ENCODE measurements around the gene IL1R1. TPM values are rescaled to one million over a fixed set of nuclear protein-coding genes. Genes with fewer than 3 reads are reported as not detected.

IL1R1 gene
- total RNA-seq, 1 experiment from 2014 or later = 23.5 TPM

GRCh38 chr2:102181919-102182635 is 39.5 kb downstream of the IL1R1 start:
- H3K9me3 Mint-ChIP-seq (ENCODE audit: unreplicated experiment) = no peaks in the 10 kb centered on the region
- H3K4me3 ChIP-seq (ENCODE audit: low read depth, low read length) = no peak overlapping the region
- no TSS peak for BruUV-seq (replicated peaks)
- no peaks in the 10 kb centered on the region for H3K4me1 Mint-ChIP-seq (ENCODE audit: low read depth, unreplicated experiment)
- no peaks in the 10 kb centered on the region for H3K9me3 ChIP-seq
- no peak overlapping the region for H3K4me3 Mint-ChIP-seq (ENCODE audit: unreplicated experiment)
- TF ChIP-seq CTCF (IDR thresholded peaks at IDR 0.05; ENCODE audit: insufficient read depth in 1 of 2, low read depth in 1 of 2, low read length in 1 of 2, severe bottlenecking in 1 of 2, unreplicated experiment in 1 of 2) = no peak
- 0 out of 2 replicates have a peak, but pooled peaks cover 4% of the 10 kb centered on the region for H3K4me1 ChIP-seq
- no peak for DNase-seq
- POLR2A ChIA-PET = no interaction called here
- no peaks in the 10 kb centered on the region for H3K36me3 Mint-ChIP-seq (ENCODE audit: insufficient read depth, unreplicated experiment)
- no peak overlapping the region for H3K27ac Mint-ChIP-seq (ENCODE audit: unreplicated experiment)
- no peaks in the 10 kb centered on the region; the same call in 1 of the 2 replicates for H3K36me3 ChIP-seq (ENCODE audit: control insufficient read depth, insufficient read depth, low read length)
- intact Hi-C loops (cut with micrococcal nuclease; ENCODE audit: unreplicated experiment) = no loop called here
- CTCF ChIA-PET = interaction anchor here (0.6 kb wide), 1 partner anchor 18 kb away, joined by 3 read pairs; no protein-coding TSS in a partner anchor
- no peaks in the 10 kb centered on the region for H3K27me3 Mint-ChIP-seq (ENCODE audit: insufficient read depth, unreplicated experiment)
- no peaks in the 10 kb centered on the region for H3K27me3 ChIP-seq (replicated peaks; ENCODE audit: control insufficient read depth, insufficient read depth, low read length)

GRCh38 chr2:102184018-102184417 is 41.5 kb downstream of the IL1R1 start:
- H3K27me3 ChIP-seq (replicated peaks; ENCODE audit: control insufficient read depth, insufficient read depth, low read length) = no peaks in the 10 kb centered on the region
- Mint-ChIP-seq H3K4me3 (ENCODE audit: unreplicated experiment) (no peak overlapping the region), H3K9me3 (ENCODE audit: unreplicated experiment) (no peaks in the 10 kb centered on the region), H3K4me1 (ENCODE audit: low read depth, unreplicated experiment) (no peaks in the 10 kb centered on the region), H3K36me3 (ENCODE audit: insufficient read depth, unreplicated experiment) (no peaks in the 10 kb centered on the region), H3K27ac (ENCODE audit: unreplicated experiment) (no peak overlapping the region), H3K27me3 (ENCODE audit: insufficient read depth, unreplicated experiment) (no peaks in the 10 kb centered on the region)
- H3K9me3 ChIP-seq = no peaks in the 10 kb centered on the region
- H3K4me1 ChIP-seq = 0 out of 2 replicates have a peak, but pooled peaks cover 4% of the 10 kb centered on the region
- no peak for DNase-seq
- intact Hi-C loops (cut with micrococcal nuclease; ENCODE audit: unreplicated experiment) = loop anchor here (1.0 kb wide), 1 partner anchor 56 kb away; no protein-coding TSS in a partner anchor
- CTCF ChIA-PET = no interaction called here
- H3K36me3 ChIP-seq (ENCODE audit: control insufficient read depth, insufficient read depth, low read length) = no peaks in the 10 kb centered on the region
- TF ChIP-seq CTCF (IDR thresholded peaks at IDR 0.05; ENCODE audit: insufficient read depth in 1 of 2, low read depth in 1 of 2, low read length in 1 of 2, severe bottlenecking in 1 of 2, unreplicated experiment in 1 of 2) = no peak
- no TSS peak for BruUV-seq (replicated peaks)
- POLR2A ChIA-PET = no interaction called here
- no peak overlapping the region for H3K4me3 ChIP-seq (ENCODE audit: low read depth, low read length)

- Histone ChIP-seq H3K27me3 (replicated peaks; ENCODE audit: control insufficient read depth, insufficient read depth, low read length) (no peaks in the 10 kb centered on the region), H3K4me1 (0 out of 2 replicates have a peak, but pooled peaks cover 4% of the 10 kb centered on the region), H3K4me3 (ENCODE audit: low read depth, low read length) (no peak overlapping the region), H3K9me3 (no peaks in the 10 kb centered on the region), H3K36me3 (ENCODE audit: control insufficient read depth, insufficient read depth, low read length) (no peaks in the 10 kb centered on the region)
- no peak overlapping the region for H3K27ac Mint-ChIP-seq (ENCODE audit: unreplicated experiment)
- no peaks in the 10 kb centered on the region for H3K4me1 Mint-ChIP-seq (ENCODE audit: low read depth, unreplicated experiment)
- no peak for DNase-seq
- POLR2A ChIA-PET = no interaction called here
- no peaks in the 10 kb centered on the region for H3K9me3 Mint-ChIP-seq (ENCODE audit: unreplicated experiment)
- TF ChIP-seq CTCF (IDR thresholded peaks at IDR 0.05; ENCODE audit: insufficient read depth in 1 of 2, low read depth in 1 of 2, low read length in 1 of 2, severe bottlenecking in 1 of 2, unreplicated experiment in 1 of 2) = no peak
- intact Hi-C loops (cut with micrococcal nuclease; ENCODE audit: unreplicated experiment) = loop anchor here (1.0 kb wide), 1 partner anchor 56 kb away; no protein-coding TSS in a partner anchor
- H3K27me3 Mint-ChIP-seq (ENCODE audit: insufficient read depth, unreplicated experiment) = no peaks in the 10 kb centered on the region
- H3K36me3 Mint-ChIP-seq (ENCODE audit: insufficient read depth, unreplicated experiment) = no peaks in the 10 kb centered on the region
- CTCF ChIA-PET = interaction anchor here (0.6 kb wide), 1 partner anchor 18 kb away, joined by 3 read pairs; no protein-coding TSS in a partner anchor
- no peak overlapping the region for H3K4me3 Mint-ChIP-seq (ENCODE audit: unreplicated experiment)
- no TSS peak for BruUV-seq (replicated peaks)
These were observed 42.0 kb downstream of the IL1R1 start for GRCh38 chr2:102184568-102184967.
